HepG2 (cell line): ENCODE measurements around the gene TADA2A. TPM values are rescaled to one million over a fixed set of nuclear protein-coding genes. Genes with fewer than 3 reads are reported as not detected.

ENCODE experiments used
- ATAC-seq: fragments of 200-7000 bp; cut with Tn5 transposase; 3 replicates; pipeline ENCODE4 v1.9.1; 2020; ENCODE audit warnings: mild to moderate bottlenecking, moderate library complexity
- BruUV-seq: library from RNA; stranded (reverse); fragments of 400-500 nt; replicated peaks from 2 replicates; lab custom pipeline; 2021; lab: Mats Ljungman, UMichigan
- CTCF ChIA-PET: fragments of 300-600 bp; formaldehyde crosslinking; extraction: SDS; loops from one replicate; lab custom pipeline; 2021; ENCODE audit warnings: low total read pairs, inconsistent platforms, low intra/inter-chr PET ratio; lab: Yijun Ruan, JAX
- POLR2A ChIA-PET: fragments of 350-600 bp; sonication (Branson Sonifier 250); formaldehyde crosslinking; loops from one replicate; lab custom pipeline; 2020; ENCODE audit warnings: antibody characterized with exemption, inconsistent platforms; lab: Yijun Ruan, JAX
- DNase-seq: peaks from one replicate; pipeline ENCODE4 v3.0.0-alpha.2; 2015; ENCODE audit warnings: low spot score
- FAIRE-seq: peaks from 3 replicates; lab custom pipeline; 2011; peaks lifted over from hg19 to GRCh38; lab: Jason Lieb, UNC
- H2AFZ ChIP-seq: one replicate; pipeline ENCODE4 v1.6.1; 2011; ENCODE audit warnings: low read length, inconsistent platforms
- H3K27ac ChIP-seq: fragments of 300-600 bp; 3 replicates; pipeline ENCODE4 v1.8.0; 2011; ENCODE audit warnings: mixed run types, mild to moderate bottlenecking, mixed read lengths, low read length, inconsistent platforms; ENCODE audit not compliant: insufficient read depth; ENCODE audit errors: extremely low read length
- H3K27me3 ChIP-seq, 2 experiments: fragments of 200-600 bp in 1 of 2; 2 replicates in 1 of 2; 3 replicates in 1 of 2; pipeline versions ENCODE4 v1.6.0 to v1.8.0; 2011; ENCODE audit warnings: low read length in 2 of 2, mild to moderate bottlenecking in 2 of 2, moderate library complexity in 2 of 2, inconsistent platforms in 1 of 2; ENCODE audit not compliant: insufficient read depth in 2 of 2, control insufficient read depth in 1 of 2
- H3K36me3 ChIP-seq, 2 experiments: fragments of 200-600 bp in 1 of 2; replicated peaks in 1 of 2; 2 replicates in 1 of 2; 3 replicates in 1 of 2; pipeline versions ENCODE4 v1.5.1 to v1.8.0; 2011; ENCODE audit warnings: low read length in 2 of 2, inconsistent platforms in 1 of 2; ENCODE audit not compliant: insufficient read depth in 2 of 2, control insufficient read depth in 1 of 2
- H3K4me1 ChIP-seq: 2 replicates; pipeline ENCODE4 v1.5.1; 2012; ENCODE audit warnings: low read length, inconsistent platforms; ENCODE audit not compliant: insufficient read depth
- H3K4me2 ChIP-seq: 2 replicates; pipeline ENCODE4 v1.6.0; 2011; ENCODE audit warnings: low read depth, low read length, inconsistent platforms
- H3K4me3 ChIP-seq, 3 experiments: fragments of 200-600 bp in 1 of 3; sonication (generic), shearing (Covaris generic) in 1 of 3; replicated peaks in 1 of 3; 2 replicates each; pipeline ENCODE4 v1.5.1; 2011 to 2016; ENCODE audit warnings: low read length in 3 of 3, inconsistent platforms in 2 of 3, low read depth in 2 of 3, mild to moderate bottlenecking in 2 of 3, control low read depth in 1 of 3, mixed read lengths in 1 of 3; ENCODE audit not compliant: insufficient read depth in 1 of 3
- H3K79me2 ChIP-seq: one replicate; pipeline ENCODE4 v1.6.1; 2011; ENCODE audit warnings: low read length, inconsistent platforms; ENCODE audit not compliant: insufficient read depth
- H3K9ac ChIP-seq: 2 replicates; pipeline ENCODE4 v1.6.0; 2011; ENCODE audit warnings: mild to moderate bottlenecking, low read depth, low read length, inconsistent platforms; ENCODE audit not compliant: insufficient read depth
- H3K9me3 ChIP-seq: 2 replicates; pipeline ENCODE4 v1.5.1; 2012; ENCODE audit warnings: mild to moderate bottlenecking, low read length
- H4K20me1 ChIP-seq: 2 replicates; pipeline ENCODE4 v1.6.0; 2011; ENCODE audit warnings: inconsistent platforms, mild to moderate bottlenecking, low read length, moderate library complexity; ENCODE audit not compliant: insufficient read depth
- FOXC1 ChIP-seq: sonication (generic); formaldehyde crosslinking; IDR thresholded peaks from 2 replicates; pipeline ENCODE4 v1.8.0; 2022; ENCODE audit warnings: mild to moderate bottlenecking, missing genetic modification reagents, borderline replicate concordance
- HMG20B ChIP-seq: conservative IDR thresholded peaks from 2 replicates; pipeline ENCODE4 v1.6.1; 2016; ENCODE audit warnings: missing genetic modification reagents, missing compliant biosample characterization
- MAF1 ChIP-seq: sonication (generic); formaldehyde crosslinking; IDR thresholded peaks from 2 replicates; pipeline ENCODE4 v1.5.0; 2020; ENCODE audit warnings: missing genetic modification reagents, borderline replicate concordance
- MYPOP ChIP-seq: sonication (generic); formaldehyde crosslinking; IDR thresholded peaks from 2 replicates; pipeline ENCODE4 v1.8.1; 2023; ENCODE audit warnings: mild to moderate bottlenecking, moderate library complexity, missing genetic modification reagents
- SOX13 ChIP-seq, 3 experiments: fragments of 450-650 bp in 1 of 3; sonication (generic) in 1 of 3; formaldehyde crosslinking in 1 of 3; IDR thresholded peaks in 2 of 3; conservative IDR thresholded peaks in 1 of 3; 2 replicates each; pipeline versions ENCODE4 v1.5.0 to v1.6.1; 2016 to 2020; ENCODE audit warnings: antibody characterized with exemption in 1 of 3, mild to moderate bottlenecking in 1 of 3, missing compliant biosample characterization in 1 of 3, missing genetic modification reagents in 1 of 3, moderate library complexity in 1 of 3
- ZNF138 ChIP-seq: sonication (generic); formaldehyde crosslinking; IDR thresholded peaks from 2 replicates; pipeline ENCODE4 v1.5.0; 2020; ENCODE audit warnings: mild to moderate bottlenecking, low read depth, missing genetic modification reagents
- ZNF331 ChIP-seq: sonication (generic); formaldehyde crosslinking; IDR thresholded peaks from 2 replicates; pipeline ENCODE4 v1.4.0; 2020; ENCODE audit warnings: missing genetic modification reagents
- ZNF550 ChIP-seq: sonication (generic); formaldehyde crosslinking; IDR thresholded peaks from 2 replicates; pipeline ENCODE4 v1.4.0; 2020; ENCODE audit warnings: mild to moderate bottlenecking, missing genetic modification reagents, borderline replicate concordance
- ZNF552 ChIP-seq: sonication (generic); formaldehyde crosslinking; IDR thresholded peaks from 2 replicates; pipeline ENCODE4 v1.9.0; 2022; ENCODE audit warnings: missing genetic modification reagents, mild to moderate bottlenecking, borderline replicate concordance
- ZNF557 ChIP-seq: sonication (generic); formaldehyde crosslinking; IDR thresholded peaks from 2 replicates; pipeline ENCODE4 v1.4.0; 2020; ENCODE audit warnings: missing genetic modification reagents
- WGBS: methylation state at CpG from one replicate; pipeline ENCODE4 v1.1.6; 2017; ENCODE audit warnings: low lambda C conversion rate; 5-methylcytosine and 5-hydroxymethylcytosine counted together
- in situ Hi-C: cut with HindIII; loops from 2 replicates; pipeline ENCODE4 v1.10.0; 2017; ENCODE audit warnings: low pct_unique_long_range_greater_than_20kb; ENCODE audit not compliant: extremely low pct_ligation_motif_present
- intact Hi-C: fragments of 100-400 bp; cut with micrococcal nuclease; formaldehyde crosslinking; loops from one replicate; pipeline ENCODE4 v1.10.0; 2022; ENCODE audit not compliant: unreplicated experiment
- polyA plus RNA-seq, 8 experiments: library from polyadenylated mRNA; depleted of rRNA in 3 of 8; stranded (reverse) in 7 of 8; unstranded in 1 of 8; fragments of >200 nt; fragmentation: Illumina TruSeq in 4 of 8; extraction: Trizol in 4 of 8; gene quantifications; 2 replicates each; pipeline versions ENCODE4 v1.2.1 to v1.2.3, GENCODE V29; 2011 to 2016; ENCODE audit warnings: low read depth in 4 of 8, missing spikeins in 1 of 8, mixed read lengths in 1 of 8; ENCODE audit not compliant: insufficient read depth in 1 of 8
- total RNA-seq, 5 experiments: library from RNA; depleted of rRNA; stranded (reverse); fragments of >200 nt; fragmentation: Illumina TruSeq; extraction: Trizol; gene quantifications; 2 replicates each; pipeline ENCODE4 v1.2.3, GENCODE V29; 2016; ENCODE audit warnings: low read depth in 1 of 5
- TF ChIP-seq, protein P1 (sequence below): sonication (generic); formaldehyde crosslinking; IDR thresholded peaks from 2 replicates; pipeline ENCODE4 v1.9.0; 2022; ENCODE audit warnings: low read depth, missing genetic modification reagents
- TF ChIP-seq, protein P2 (sequence below): sonication (generic); formaldehyde crosslinking; IDR thresholded peaks from 2 replicates; pipeline ENCODE4 v1.4.0; 2020; ENCODE audit warnings: low read depth, mild to moderate bottlenecking, missing genetic modification reagents

TADA2A gene
- total and polyA plus RNA-seq, 2 of the 13 experiments (the other 11 are each of a cell fraction or from before 2014, with no cell fraction given): 8.0 to 14.0 TPM

DNA sequence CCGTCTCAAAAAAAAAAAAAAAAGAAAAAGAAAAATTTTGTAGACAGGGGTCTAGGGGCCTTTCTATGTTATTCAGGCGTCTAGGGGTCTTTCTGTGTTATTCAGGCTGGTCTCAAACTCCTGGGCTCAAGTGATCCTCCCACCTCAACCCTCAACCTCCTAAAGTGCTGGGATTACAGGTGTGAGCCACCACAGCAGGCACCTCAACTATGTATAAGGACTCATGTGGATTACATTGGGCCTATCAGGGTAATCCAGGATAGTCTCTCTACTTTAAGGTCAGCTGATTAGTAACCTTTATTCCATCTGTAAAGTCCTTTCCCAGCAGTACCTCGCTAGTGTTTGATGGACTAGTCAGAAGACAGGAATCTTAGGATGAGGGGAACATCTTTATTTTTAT is 22.4 kb downstream of the TADA2A start (continued):
- no peak for TF ChIP-seq ZNF552 (CRISPR knock-in tag)
- TF ChIP-seq, protein P1, sequence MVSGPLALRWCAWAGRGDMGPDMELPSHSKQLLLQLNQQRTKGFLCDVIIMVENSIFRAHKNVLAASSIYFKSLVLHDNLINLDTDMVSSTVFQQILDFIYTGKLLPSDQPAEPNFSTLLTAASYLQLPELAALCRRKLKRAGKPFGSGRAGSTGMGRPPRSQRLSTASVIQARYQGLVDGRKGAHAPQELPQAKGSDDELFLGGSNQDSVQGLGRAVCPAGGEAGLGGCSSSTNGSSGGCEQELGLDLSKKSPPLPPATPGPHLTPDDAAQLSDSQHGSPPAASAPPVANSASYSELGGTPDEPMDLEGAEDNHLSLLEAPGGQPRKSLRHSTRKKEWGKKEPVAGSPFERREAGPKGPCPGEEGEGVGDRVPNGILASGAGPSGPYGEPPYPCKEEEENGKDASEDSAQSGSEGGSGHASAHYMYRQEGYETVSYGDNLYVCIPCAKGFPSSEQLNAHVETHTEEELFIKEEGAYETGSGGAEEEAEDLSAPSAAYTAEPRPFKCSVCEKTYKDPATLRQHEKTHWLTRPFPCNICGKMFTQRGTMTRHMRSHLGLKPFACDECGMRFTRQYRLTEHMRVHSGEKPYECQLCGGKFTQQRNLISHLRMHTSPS (CRISPR knock-in tag): no peak
- TF ChIP-seq, protein P2, sequence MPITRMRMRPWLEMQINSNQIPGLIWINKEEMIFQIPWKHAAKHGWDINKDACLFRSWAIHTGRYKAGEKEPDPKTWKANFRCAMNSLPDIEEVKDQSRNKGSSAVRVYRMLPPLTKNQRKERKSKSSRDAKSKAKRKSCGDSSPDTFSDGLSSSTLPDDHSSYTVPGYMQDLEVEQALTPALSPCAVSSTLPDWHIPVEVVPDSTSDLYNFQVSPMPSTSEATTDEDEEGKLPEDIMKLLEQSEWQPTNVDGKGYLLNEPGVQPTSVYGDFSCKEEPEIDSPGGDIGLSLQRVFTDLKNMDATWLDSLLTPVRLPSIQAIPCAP: no peak

GRCh38 chr17:37429453-37429852 is 22.8 kb downstream of the TADA2A start:
- CTCF ChIA-PET: no interaction called here
- TF ChIP-seq SOX13 (IDR thresholded peaks at IDR 0.05): no peak
- no peak for TF ChIP-seq SOX13 (CRISPR knock-in tag; conservative IDR thresholded peaks at IDR 0.05 in 1 of 2, IDR thresholded peaks at IDR 0.05 in 1 of 2)
- TF ChIP-seq FOXC1: no peak
- no peak for TF ChIP-seq MYPOP (CRISPR knock-in tag)
- no peak for TF ChIP-seq ZNF557 (CRISPR knock-in tag)
- TF ChIP-seq ZNF138: no peak
- no peak for TF ChIP-seq MAF1 (CRISPR knock-in tag)
- no peak for TF ChIP-seq HMG20B (CRISPR knock-in tag)
- no peak for TF ChIP-seq ZNF550 (CRISPR knock-in tag)
- TF ChIP-seq ZNF331: no peak
- Histone ChIP-seq H2AFZ (no peak overlapping the region), H3K27ac (no peak overlapping the region), H3K4me1 (no peaks in the 10 kb centered on the region), H3K9ac (no peak overlapping the region), H3K4me2 (no peak overlapping the region), H3K36me3 (peaks cover 8 to 36% of the 10 kb centered on the region in 2 experiments; a peak in 4 of 5 replicates), H3K9me3 (no peaks in the 10 kb centered on the region), H4K20me1 (no peaks in the 10 kb centered on the region), H3K79me2 (no peaks in the 10 kb centered on the region), H3K27me3 (no peaks in the 10 kb centered on the region), H3K4me3 (no peak overlapping the region)
- ATAC-seq (no peak), FAIRE-seq (no peak), DNase-seq (no peak)
- intact Hi-C loops (no loop called here), in situ Hi-C loops (no loop called here)
- no TSS peak for BruUV-seq
- WGBS: 94% methylated on average over 1 of the region's 1 CpG
- POLR2A ChIA-PET: interaction anchor here (0.9 kb wide), 1 partner anchor 10 kb away, joined by 3 read pairs; no protein-coding TSS in a partner anchor
